Lung (tissue), 12 donors: ENCODE data around the gene SLAMF7. TPM values are rescaled to one million over a fixed set of nuclear protein-coding genes. Genes with fewer than 3 reads are reported as not detected.
A peak's percentile ranks its signal among the peaks of the same experiment; 100 is the strongest.

ENCODE experiments used
- ATAC-seq: fragments of 200-7000 bp; cut with Tn5 transposase; one replicate; pipeline ENCODE4 v1.9.1; 2020; ENCODE audit warnings: moderate number of reproducible peaks; ENCODE audit not compliant: insufficient read depth, low FRiP score
- DNase-seq, 3 donors: peaks; one replicate each; pipeline ENCODE4 v3.0.0-alpha.2; 2013 to 2017
- H3K27ac ChIP-seq, 2 donors: one replicate each; pipeline ENCODE4 v1.5.1; 2013; ENCODE audit warnings: mild to moderate bottlenecking in 2 of 2, moderate library complexity in 2 of 2, control low read depth in 1 of 2, inconsistent platforms in 1 of 2, low read depth in 1 of 2, low read length in 1 of 2
- H3K27me3 ChIP-seq, 3 donors: one replicate each; pipeline ENCODE4 v1.5.1; 2013; ENCODE audit warnings: low read length in 2 of 3; ENCODE audit not compliant: control insufficient read depth in 3 of 3, insufficient read depth in 3 of 3
- H3K36me3 ChIP-seq, 4 donors: one replicate each; pipeline ENCODE4 v1.5.1; 2013; ENCODE audit warnings: low read length in 4 of 4, mild to moderate bottlenecking in 1 of 4, moderate library complexity in 1 of 4; ENCODE audit not compliant: control insufficient read depth in 4 of 4, insufficient read depth in 4 of 4
- H3K4me1 ChIP-seq, 5 donors: one replicate each; pipeline ENCODE4 v1.5.1; 2013; ENCODE audit warnings: low read length in 5 of 5, mild to moderate bottlenecking in 2 of 5, moderate library complexity in 1 of 5; ENCODE audit not compliant: control insufficient read depth in 5 of 5, insufficient read depth in 5 of 5
- H3K4me3 ChIP-seq: one replicate; pipeline ENCODE4 v1.5.1; 2013; ENCODE audit warnings: mild to moderate bottlenecking, control low read depth, moderate library complexity
- H3K9ac ChIP-seq, 2 donors: one replicate each; pipeline ENCODE4 v1.5.1; 2013; ENCODE audit warnings: low read length in 2 of 2, control low read depth in 1 of 2; ENCODE audit not compliant: insufficient read depth in 1 of 2
- H3K9me3 ChIP-seq, 4 donors: one replicate each; pipeline ENCODE4 v1.5.1; 2013; ENCODE audit warnings: low read length in 3 of 4, mild to moderate bottlenecking in 1 of 4, moderate library complexity in 1 of 4; ENCODE audit not compliant: control insufficient read depth in 4 of 4, insufficient read depth in 3 of 4
- CTCF ChIP-seq: IDR thresholded peaks from 2 replicates; pipeline ENCODE4 v1.5.1; 2012; ENCODE audit warnings: mild to moderate bottlenecking; ENCODE audit errors: control extremely low read depth, extremely low read depth
- WGBS, 2 donors: extraction: QIAGEN DNeasy Blood & Tissue Kit; methylation state at CpG; one replicate each; pipeline ENCODE4 v1.1.7; 2013; 5-methylcytosine and 5-hydroxymethylcytosine counted together
- polyA plus RNA-seq, 2 donors: library from polyadenylated mRNA; stranded (reverse); fragments of 200-250 nt; gene quantifications; one replicate each; pipeline ENCODE4 v1.2.1, GENCODE V29; 2013
- total RNA-seq, 2 donors: library from RNA; depleted of rRNA in 1 of 2; stranded (reverse); fragments of >200 nt in 1 of 2; gene quantifications; one replicate each; pipeline ENCODE4 v1.2.1, GENCODE V29; 2014 to 2021
- donor health status: control.
- donor health status: control.
- donor health status: Bipolar disorder and iron deficiency.
- donor health status: healthy.
- donor health status: DM: yes; HTN: yes; CAD: no.

Gene SLAMF7
- total and polyA plus RNA-seq, 4 donors, result 4.6 to 69.4 (median 10.0) TPM

DNA sequence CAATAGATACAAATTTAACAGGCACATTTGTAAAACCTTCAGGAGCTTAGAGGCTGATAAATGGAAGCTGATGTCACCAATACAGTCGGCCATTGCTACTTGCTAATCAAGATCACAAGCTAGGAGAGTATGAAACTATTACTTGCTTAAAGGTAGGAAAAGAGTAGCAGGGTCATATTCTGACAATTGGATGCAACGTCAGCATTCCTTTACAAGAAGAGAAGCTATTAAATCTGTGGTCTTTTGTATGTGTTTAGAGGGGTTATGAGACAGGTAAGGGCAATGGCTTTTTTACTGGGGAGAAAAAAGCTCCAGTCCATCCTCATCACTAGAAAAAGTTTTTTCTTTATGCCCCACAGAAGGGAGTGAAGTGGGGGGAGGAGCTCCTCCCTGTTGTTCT lies 15.7 kb upstream of the SLAMF7 start:
- no peak for DNase-seq
- Histone ChIP-seq H3K27ac (no peak overlapping the region), H3K9ac (no peak overlapping the region), H3K27me3 (no peaks in the 10 kb centered on the region), H3K4me3 (no peak overlapping the region), H3K4me1 (no peaks in the 10 kb centered on the region), H3K9me3 (no peaks in the 10 kb centered on the region), H3K36me3 (no peaks in the 10 kb centered on the region)
- no peak for TF ChIP-seq CTCF
- WGBS, 2 donors, result 81 to 85% methylated on average over 2 of the region's 2 CpGs
- no peak for ATAC-seq

DNA sequence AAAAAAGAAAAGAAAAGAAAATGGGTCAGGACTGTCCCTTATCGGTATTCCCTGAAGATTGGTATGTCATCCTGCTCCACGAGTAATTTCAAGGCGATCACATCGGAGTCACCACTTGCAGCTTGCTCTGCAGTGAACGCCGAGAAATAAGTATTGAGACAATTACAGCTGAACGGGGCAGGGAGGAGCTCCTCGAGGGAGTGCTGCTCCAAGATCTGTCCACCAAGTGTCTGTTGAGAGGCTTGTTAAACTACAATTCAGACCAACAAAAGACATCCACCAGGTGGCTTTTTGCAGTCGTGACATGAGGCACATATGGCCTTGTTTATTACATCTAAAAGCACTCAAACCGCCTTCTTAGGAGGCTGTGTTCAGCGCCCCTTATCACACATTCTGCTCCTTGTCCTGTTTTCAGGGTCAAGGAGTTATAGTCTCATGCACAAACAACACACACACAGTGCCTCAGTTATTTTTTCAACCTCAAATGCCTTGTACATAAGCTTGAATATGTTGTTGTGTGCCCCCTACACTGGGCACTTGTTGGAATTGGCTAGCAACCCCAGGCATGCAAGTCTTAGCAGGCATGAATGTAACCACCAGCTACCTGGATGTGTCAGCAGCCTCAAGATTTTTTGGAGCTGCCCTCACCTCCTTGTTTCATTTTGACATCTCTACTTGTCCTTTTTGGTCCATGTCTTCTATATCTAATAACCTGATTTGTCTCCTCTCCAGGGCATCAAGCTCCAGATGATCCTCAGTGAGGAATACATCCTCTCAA lies 14.4 kb upstream of the SLAMF7 start:
- H3K9ac ChIP-seq, result no peak overlapping the region
- ATAC-seq (no peak), DNase-seq (no peak)
- 64 to 82% methylated on average over 11 of the region's 11 CpGs for WGBS, 2 donors
- H3K4me1 ChIP-seq, result no peaks in the 10 kb centered on the region
- no peak overlapping the region for H3K4me3 ChIP-seq
- no peak overlapping the region for H3K27ac ChIP-seq
- no peaks in the 10 kb centered on the region for H3K9me3 ChIP-seq
- no peaks in the 10 kb centered on the region for H3K27me3 ChIP-seq
- H3K36me3 ChIP-seq, result no peaks in the 10 kb centered on the region
- TF ChIP-seq CTCF, result no peak

DNA sequence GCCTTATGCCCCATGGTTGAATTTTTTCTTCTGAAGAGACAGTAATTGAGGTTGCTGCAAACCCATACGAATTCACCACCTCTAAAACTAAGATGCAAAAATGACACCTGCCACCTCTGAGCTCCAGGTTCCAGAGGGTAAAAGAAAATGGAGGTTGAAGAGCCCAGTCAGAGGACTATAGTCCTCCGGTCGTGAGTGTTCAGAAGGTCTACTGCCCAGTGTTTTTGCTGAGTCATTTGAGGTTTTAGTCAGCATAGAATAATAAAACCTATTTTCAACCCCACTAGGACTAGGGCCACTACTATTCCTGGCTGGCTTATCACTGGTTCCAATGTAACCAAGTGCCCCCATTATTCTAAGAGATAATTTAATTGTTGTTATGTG lies 12.9 kb upstream of the SLAMF7 start:
- no peak overlapping the region for H3K9ac ChIP-seq
- no peaks in the 10 kb centered on the region for H3K27me3 ChIP-seq
- 27 to 51% methylated on average over 3 of the region's 3 CpGs for WGBS, 2 donors
- DNase-seq, result no peak
- no peaks in the 10 kb centered on the region for H3K4me1 ChIP-seq
- no peaks in the 10 kb centered on the region for H3K9me3 ChIP-seq
- ATAC-seq, result peak; percentile 14
- H3K36me3 ChIP-seq, result no peaks in the 10 kb centered on the region
- H3K27ac ChIP-seq, result no peak overlapping the region
- no peak for TF ChIP-seq CTCF
- H3K4me3 ChIP-seq, result no peak overlapping the region
